NCI-H345 (cell line): ENCODE measurements around the gene PRPF4.

Source experiments
- DNase-seq: peaks from one replicate; lab custom pipeline; 2025; lab: John Stamatoyannopoulos, UW

Gene PRPF4

DNA sequence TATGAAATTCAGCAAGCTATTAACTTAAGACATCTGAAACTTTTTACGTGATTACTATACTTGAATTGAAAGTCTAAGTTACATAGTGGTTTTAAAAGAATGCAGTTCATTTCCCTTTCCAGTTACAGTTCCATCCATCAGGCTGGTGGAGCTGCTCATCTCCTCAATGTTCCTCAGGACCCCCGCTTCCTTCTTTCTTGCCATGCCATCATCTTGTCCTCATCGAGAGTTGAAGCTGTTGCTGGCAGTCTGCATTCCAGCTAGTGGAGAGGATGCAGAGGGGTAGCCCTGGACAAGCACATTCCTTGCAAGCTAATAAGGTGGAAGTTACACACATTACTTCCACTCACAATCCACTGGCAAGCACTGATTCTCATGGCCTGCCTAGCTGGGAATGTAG is 36.5 kb downstream of the PRPF4 start:
- no peak for DNase-seq

GRCh38 chr9:113313261-113313660 is 37.8 kb downstream of the PRPF4 start:
- DNase-seq, result no peak

DNA sequence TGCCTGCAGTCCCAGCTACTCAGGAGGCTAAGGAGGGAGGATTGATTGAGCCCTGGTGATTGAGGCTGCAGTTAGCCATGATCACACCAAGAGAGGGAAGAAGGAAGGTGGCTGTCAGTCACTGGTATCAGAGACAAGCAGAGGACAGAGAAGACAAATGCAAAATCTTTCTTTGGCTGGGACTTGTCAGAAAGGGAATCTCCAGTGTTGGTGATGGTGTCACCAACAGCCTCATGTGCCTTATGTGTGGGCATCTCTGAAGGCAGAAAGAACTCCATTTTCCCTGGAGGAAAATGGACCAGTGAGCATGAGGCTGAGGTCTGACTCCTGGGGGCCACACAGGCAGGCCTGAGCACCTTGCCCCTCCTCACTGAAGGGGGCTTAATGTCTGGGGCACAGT is 39.8 kb downstream of the PRPF4 start:
- no peak for DNase-seq

GRCh38 chr9:113316030-113316429 is 40.6 kb downstream of the PRPF4 start:
- no peak for DNase-seq

DNA sequence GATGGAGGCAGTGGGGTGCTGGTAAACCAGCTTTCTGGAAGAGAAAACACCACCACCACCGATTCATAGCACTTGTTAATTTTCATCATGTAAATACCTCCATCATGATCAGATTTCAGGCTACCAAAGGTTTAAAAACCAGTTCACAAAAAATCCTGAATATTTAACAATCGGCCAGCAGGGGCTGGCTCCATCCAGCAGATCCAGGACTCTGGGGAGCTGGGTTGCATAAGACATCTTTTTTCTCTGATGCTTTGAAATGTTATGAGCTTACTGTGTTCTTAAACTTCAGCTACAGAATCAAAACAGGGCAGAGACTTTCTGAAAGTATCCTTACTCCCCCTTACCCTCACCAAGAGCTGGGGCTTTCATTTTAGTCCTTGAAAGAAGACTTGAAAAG is 42.3 kb downstream of the PRPF4 start:
- no peak for DNase-seq

- DNase-seq, result no peak
Measured at GRCh38 chr9:113319054-113319453, 43.6 kb downstream of the PRPF4 start.

DNA sequence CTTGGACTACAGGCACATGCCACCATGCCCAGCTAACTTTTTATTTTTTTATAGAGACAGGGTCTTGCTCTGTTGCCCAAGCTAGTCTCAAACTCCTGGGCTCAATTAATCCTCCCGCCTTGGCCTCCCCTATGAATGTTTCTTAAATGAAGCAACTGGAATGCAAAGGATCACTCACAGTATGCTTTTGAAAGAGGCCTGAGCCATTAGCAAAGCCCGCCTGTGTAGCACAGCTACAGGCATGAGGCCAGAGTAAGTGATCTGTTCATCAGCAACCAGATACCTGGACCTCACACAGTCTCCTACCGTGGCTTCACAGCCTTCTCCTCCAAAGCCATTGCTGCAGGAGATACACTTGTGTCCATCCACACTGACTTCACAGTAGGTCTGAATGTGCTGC is 44.6 kb downstream of the PRPF4 start:
- no peak for DNase-seq

DNA sequence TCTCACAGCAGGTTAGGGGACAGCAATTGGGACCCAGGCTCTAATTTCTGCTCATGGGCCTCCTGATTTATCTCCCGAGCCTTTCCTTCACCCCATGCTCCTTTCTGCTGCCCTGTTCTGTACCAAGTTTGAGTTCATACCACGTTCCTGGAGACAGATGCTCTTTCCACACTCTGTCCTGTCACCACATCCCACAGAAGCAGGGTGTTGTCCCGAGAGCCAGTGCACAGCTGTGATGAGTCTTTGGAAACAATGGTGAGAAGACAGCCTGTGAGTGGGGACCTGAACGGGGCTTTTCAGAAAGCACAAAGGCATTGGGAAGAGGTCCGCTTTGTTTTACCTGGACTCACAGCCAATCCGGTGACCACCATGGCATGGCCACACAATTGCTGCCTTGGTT is 47.2 kb downstream of the PRPF4 start:
- no peak for DNase-seq

DNA sequence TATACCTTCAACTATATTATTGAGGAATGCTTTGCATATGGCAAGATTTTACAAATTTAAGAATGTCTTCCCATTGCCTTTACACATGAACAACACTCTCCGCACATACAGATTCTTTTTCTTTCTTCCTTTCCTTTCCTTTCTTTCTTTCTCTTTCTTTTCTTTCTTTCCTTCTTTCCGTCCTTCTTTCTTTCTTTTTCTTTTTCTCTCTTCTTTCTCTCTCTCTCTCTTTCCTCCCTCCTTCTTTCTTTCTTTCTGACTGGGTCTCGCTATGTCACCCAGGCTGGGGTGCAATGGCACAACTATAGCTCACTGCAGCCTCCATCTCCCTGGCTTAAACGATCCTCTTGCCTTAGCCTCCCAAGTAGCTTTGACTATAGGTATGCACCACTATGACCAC is 50.8 kb downstream of the PRPF4 start:
- DNase-seq, result no peak

GRCh38 chr9:113328045-113328782 is 52.8 kb downstream of the PRPF4 start:
- no peak for DNase-seq

DNA sequence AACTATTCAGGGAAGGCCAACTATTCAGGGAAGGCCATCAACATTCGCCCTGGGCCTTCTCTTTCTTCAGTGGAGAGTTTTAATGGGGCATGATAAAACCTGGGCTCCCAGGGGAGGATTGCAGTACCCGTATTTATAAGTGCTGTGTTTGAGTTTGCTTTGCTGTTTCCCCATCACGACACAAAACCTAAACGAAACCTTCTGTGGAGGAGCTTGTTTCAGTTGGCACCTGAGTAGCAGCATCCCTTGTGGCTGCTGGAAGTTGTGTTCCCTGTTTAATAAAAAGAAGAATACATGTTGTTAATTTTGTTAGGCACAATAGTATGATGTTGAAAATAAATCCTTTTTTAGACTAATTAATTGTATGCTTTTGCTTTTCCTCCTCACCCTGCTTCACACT is 56.3 kb downstream of the PRPF4 start:
- no peak for DNase-seq

DNA sequence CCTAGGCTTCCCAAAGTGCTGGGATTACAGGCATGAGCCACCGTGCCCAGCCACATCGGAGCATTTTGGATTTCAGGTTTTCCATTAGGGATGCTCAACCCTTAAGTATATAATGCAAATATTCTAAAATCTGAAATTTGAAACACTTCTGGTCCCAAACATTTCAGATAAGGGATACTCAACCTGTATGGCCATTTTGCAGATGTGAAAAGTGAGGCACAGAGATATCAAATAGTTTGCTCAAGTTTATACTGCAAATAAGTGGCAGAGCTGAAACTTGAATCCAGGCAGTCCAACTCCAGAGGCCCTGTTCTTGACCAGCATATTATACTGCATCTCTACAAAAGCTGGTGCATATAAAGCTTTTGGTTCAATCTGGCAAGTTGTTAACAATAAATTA is 62.3 kb downstream of the PRPF4 start:
- DNase-seq, result no peak

DNA sequence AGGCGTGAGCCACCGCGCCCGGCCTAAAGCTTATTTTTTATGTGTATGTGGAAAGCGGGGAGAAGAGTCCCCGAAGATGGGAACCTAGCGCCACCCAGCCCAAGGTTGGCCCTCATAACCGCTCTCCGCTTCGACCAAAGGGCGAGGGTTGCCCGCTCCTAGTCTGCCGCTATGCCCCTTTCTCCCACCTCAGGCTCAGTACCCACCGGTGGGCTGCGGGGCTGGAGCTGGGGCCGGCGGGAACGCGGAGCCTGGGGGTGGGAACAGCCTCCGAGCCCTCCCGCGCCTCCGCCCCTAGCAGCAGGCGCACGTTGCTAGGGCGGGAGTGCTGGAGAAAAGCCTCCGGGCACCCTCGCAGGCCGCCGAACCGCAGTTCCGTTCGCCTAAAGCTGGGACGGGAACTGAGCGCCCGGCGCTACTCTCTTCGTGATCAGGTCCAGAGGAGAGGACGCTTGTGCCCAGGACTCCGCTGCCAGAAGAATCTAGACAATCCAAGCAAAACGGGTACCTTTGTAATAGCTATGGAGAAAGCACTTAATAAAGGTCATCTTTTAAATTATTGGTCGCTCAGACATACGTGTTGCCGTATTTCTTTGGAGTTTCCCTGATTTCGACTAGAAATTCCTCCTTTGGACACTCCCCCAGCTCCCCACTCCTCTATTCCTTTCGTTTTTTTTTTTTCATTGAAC is 64.7 kb downstream of the PRPF4 start, which contains the start of gene WDR31:
WDR31 (minus strand) TSS at position 265 of the 689 bp plus-strand sequence. CDS start 8,253 bp downstream, outside the sequence.
- DNase-seq, result peak; percentile 91

DNA sequence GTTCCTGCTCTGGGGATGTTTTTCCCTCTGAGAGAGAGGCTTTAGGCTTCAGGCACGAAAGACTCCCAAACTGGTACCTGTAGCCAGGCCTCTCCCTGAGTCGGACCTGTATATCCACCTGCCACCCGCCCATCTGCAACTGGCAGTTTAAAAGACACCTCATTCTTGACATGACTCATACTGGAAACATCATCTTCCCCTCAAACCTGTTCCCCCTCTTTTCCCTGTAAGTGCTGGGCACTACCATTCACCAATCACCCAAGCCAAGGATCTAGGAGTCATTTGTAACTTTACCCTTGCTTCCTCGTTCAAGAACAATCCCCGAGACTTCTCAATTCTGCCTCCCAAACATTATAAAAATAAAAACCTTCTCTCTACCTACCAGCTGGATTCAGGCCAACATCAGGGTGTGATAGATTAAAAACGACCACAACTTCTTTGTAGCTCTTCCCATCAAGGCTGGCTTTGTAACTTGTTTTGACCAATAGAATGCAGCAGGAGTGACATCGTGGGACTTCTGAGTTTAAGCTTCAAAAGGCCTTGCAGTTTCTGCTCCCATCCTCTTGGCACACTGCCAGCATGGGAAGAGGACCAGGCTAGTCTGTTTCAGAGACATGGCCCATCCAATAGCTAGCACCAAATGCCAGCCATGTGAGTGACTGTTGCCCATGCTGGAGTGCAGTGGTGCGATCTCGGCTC is 66.4 kb downstream of the PRPF4 start:
- peak; percentile 31 for DNase-seq
